ENCODE results near the gene ASPSCR1. TPM values are rescaled to one million over a fixed set of nuclear protein-coding genes. Genes with fewer than 3 reads are reported as not detected.

ASPSCR1 gene
- total and polyA plus RNA-seq, 2 donors (not counting 1 experiment from before 2014, with no cell fraction given), result 6.3 to 35.7 TPM

DNA sequence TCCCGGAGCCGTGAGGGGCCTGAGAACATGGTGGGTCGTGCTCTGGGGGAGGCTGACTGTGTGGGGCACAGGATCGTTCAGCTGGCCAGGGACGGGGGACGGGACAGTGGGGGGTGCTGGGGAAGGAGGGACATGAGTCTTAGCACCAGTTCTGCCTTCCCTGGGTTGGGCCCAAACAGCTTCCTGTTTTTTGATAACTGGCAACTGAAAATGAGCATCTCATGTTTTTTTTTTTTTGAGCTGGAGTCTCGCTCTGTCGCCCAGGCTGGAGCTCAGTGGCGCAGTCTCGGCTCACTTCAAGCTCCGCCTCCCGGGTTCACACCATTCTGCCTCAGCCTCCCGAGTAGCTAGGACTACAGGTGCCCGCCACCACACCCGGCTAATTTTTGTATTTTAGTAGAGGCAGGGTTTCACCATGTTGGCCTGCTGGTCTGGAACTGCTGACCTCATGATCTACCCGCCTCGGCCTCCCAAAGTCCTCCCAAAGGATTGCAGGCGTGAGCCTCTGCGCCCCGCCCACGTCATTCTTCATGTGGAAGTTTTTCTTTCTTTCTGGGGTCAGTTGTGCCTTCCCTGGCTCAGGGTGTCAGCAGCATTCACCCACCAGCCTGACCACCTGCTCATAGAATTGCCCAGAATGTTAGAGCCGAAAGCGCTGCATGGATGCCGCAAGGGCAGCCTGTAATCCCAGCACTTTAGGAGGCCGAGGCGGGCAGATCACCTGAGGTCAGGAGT, 6.4 kb downstream of the ASPSCR1 start:
- Histone ChIP-seq H3K27ac (ENCODE audit: insufficient read depth, low read length) (no peak overlapping the region), H3K9ac (ENCODE audit: insufficient read depth, low read length) (no peak overlapping the region), H3K36me3 (ENCODE audit: control insufficient read depth, insufficient read depth, low read length) (peaks cover 19% of the 10 kb centered on the region), H3K4me3 (replicated peaks in 1 of 4; ENCODE audit: control extremely low read depth in 1 of 4, insufficient read depth in 1 of 4, low read depth in 3 of 4, low read length in 4 of 4) (no peak overlapping the region), H3K4me2 (ENCODE audit: extremely low read depth, insufficient read depth, low read length) (no peak overlapping the region), H3K27me3 (ENCODE audit: control insufficient read depth, insufficient read depth, low read length) (no peaks in the 10 kb centered on the region), H4K20me1 (ENCODE audit: control insufficient read depth, extremely low read depth, insufficient read depth, low read length) (no peaks in the 10 kb centered on the region), H2AFZ (ENCODE audit: low read length) (no peak overlapping the region), H3K4me1 (ENCODE audit: control insufficient read depth, extremely low read depth, insufficient read depth, low read length) (no peaks in the 10 kb centered on the region), H3K79me2 (ENCODE audit: control insufficient read depth, insufficient read depth, low read length) (no peaks in the 10 kb centered on the region), H3K9me3 (ENCODE audit: control insufficient read depth, insufficient read depth, low read depth, low read length) (no peaks in the 10 kb centered on the region)
- no peak for DNase-seq (ENCODE audit: low read depth in 2 of 2)
- TF ChIP-seq EZH2 (IDR thresholded peaks at IDR 0.05; ENCODE audit: low read length, missing control alignments), result no peak
- TF ChIP-seq, protein P1, sequence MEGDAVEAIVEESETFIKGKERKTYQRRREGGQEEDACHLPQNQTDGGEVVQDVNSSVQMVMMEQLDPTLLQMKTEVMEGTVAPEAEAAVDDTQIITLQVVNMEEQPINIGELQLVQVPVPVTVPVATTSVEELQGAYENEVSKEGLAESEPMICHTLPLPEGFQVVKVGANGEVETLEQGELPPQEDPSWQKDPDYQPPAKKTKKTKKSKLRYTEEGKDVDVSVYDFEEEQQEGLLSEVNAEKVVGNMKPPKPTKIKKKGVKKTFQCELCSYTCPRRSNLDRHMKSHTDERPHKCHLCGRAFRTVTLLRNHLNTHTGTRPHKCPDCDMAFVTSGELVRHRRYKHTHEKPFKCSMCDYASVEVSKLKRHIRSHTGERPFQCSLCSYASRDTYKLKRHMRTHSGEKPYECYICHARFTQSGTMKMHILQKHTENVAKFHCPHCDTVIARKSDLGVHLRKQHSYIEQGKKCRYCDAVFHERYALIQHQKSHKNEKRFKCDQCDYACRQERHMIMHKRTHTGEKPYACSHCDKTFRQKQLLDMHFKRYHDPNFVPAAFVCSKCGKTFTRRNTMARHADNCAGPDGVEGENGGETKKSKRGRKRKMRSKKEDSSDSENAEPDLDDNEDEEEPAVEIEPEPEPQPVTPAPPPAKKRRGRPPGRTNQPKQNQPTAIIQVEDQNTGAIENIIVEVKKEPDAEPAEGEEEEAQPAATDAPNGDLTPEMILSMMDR (conservative IDR thresholded peaks at IDR 0.05 in 1 of 2, IDR thresholded peaks at IDR 0.05 in 1 of 2; ENCODE audit: low read depth in 1 of 2, low read length in 2 of 2), result no peak

DNA sequence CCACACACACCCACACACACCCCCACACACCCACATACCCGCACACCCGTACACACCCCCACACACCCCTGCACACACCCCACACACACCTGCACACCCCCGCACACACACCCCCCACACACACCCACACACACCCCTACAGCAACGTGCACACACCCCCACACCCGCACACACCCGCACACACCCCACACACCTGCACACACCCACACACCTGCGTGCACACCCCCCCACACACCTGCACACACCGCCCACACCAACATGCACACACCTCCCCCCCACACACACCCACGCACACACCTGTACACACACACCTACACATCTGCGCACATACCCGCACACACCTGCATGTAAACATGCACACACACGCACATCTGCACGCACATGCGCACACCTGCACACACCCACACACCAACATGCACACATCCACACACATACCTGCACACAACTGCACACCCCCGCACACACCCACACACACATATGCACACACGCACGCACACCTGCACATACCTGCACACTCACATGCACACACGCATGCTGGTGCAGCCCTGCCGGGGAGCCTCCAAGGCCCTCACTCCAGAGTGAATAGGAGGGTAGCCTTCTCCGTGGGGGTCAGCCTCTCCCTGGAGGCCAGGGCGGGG, 7.5 kb downstream of the ASPSCR1 start:
- Histone ChIP-seq H3K4me1 (ENCODE audit: control insufficient read depth, extremely low read depth, insufficient read depth, low read length) (no peaks in the 10 kb centered on the region), H3K36me3 (ENCODE audit: control insufficient read depth, insufficient read depth, low read length) (peaks cover 19% of the 10 kb centered on the region), H3K9me3 (ENCODE audit: control insufficient read depth, insufficient read depth, low read depth, low read length) (no peaks in the 10 kb centered on the region), H3K4me3 (replicated peaks in 1 of 4; ENCODE audit: control extremely low read depth in 1 of 4, insufficient read depth in 1 of 4, low read depth in 3 of 4, low read length in 4 of 4) (no peak overlapping the region), H3K27ac (ENCODE audit: insufficient read depth, low read length) (no peak overlapping the region), H4K20me1 (ENCODE audit: control insufficient read depth, extremely low read depth, insufficient read depth, low read length) (no peaks in the 10 kb centered on the region), H2AFZ (ENCODE audit: low read length) (no peak overlapping the region), H3K4me2 (ENCODE audit: extremely low read depth, insufficient read depth, low read length) (no peak overlapping the region), H3K9ac (ENCODE audit: insufficient read depth, low read length) (no peak overlapping the region), H3K27me3 (ENCODE audit: control insufficient read depth, insufficient read depth, low read length) (no peaks in the 10 kb centered on the region), H3K79me2 (ENCODE audit: control insufficient read depth, insufficient read depth, low read length) (no peaks in the 10 kb centered on the region)
- TF ChIP-seq EZH2 (IDR thresholded peaks at IDR 0.05; ENCODE audit: low read length, missing control alignments), result no peak
- TF ChIP-seq, protein P1 (conservative IDR thresholded peaks at IDR 0.05 in 1 of 2, IDR thresholded peaks at IDR 0.05 in 1 of 2; ENCODE audit: low read depth in 1 of 2, low read length in 2 of 2), result no peak
- no peak for DNase-seq (ENCODE audit: low read depth in 2 of 2)

DNA sequence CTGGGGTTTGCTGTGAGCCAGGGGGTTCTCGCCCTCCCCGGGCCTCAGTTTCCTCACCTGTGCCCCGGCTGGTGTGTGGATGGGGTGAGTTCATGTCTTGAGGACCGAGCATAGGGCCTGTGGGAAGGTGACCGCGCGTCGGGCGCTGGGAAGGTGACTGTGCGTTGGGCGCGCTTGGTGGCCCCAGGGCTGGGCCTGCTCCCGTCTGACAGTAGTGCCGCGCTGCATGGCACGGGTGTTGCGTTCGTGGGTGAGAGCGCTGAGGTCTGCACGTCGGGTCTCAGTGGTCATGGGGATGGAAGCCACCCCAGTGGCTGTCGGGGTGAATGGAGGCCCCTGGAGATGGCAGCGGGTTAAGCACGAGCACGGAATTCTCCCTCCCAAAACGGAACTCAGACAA, 9.2 kb downstream of the ASPSCR1 start:
- H4K20me1 ChIP-seq (ENCODE audit: control insufficient read depth, extremely low read depth, insufficient read depth, low read length), result no peaks in the 10 kb centered on the region
- no peaks in the 10 kb centered on the region for H3K9me3 ChIP-seq (ENCODE audit: control insufficient read depth, insufficient read depth, low read depth, low read length)
- H3K27me3 ChIP-seq (ENCODE audit: control insufficient read depth, insufficient read depth, low read length), result no peaks in the 10 kb centered on the region
- no peak overlapping the region for H3K4me2 ChIP-seq (ENCODE audit: extremely low read depth, insufficient read depth, low read length)
- H2AFZ ChIP-seq (ENCODE audit: low read length), result no peak overlapping the region
- H3K4me3 ChIP-seq (replicated peaks in 1 of 4; ENCODE audit: control extremely low read depth in 1 of 4, insufficient read depth in 1 of 4, low read depth in 3 of 4, low read length in 4 of 4), result no peak overlapping the region
- H3K9ac ChIP-seq (ENCODE audit: insufficient read depth, low read length), result no peak overlapping the region
- TF ChIP-seq EZH2 (IDR thresholded peaks at IDR 0.05; ENCODE audit: low read length, missing control alignments), result no peak
- TF ChIP-seq, protein P1 (conservative IDR thresholded peaks at IDR 0.05 in 1 of 2, IDR thresholded peaks at IDR 0.05 in 1 of 2; ENCODE audit: low read depth in 1 of 2, low read length in 2 of 2), result no peak
- H3K4me1 ChIP-seq (ENCODE audit: control insufficient read depth, extremely low read depth, insufficient read depth, low read length), result peaks cover 5% of the 10 kb centered on the region
- H3K27ac ChIP-seq (ENCODE audit: insufficient read depth, low read length), result no peak overlapping the region
- H3K79me2 ChIP-seq (ENCODE audit: control insufficient read depth, insufficient read depth, low read length), result no peaks in the 10 kb centered on the region
- DNase-seq (ENCODE audit: low read depth in 2 of 2), result no peak
- H3K36me3 ChIP-seq (ENCODE audit: control insufficient read depth, insufficient read depth, low read length), result peaks cover 17% of the 10 kb centered on the region
